GM19351 (cell line): ENCODE results near the gene ZBTB34.
A peak's percentile ranks its signal among the peaks of the same experiment; 100 is the strongest.

ENCODE experiments used
- ATAC-seq: cut with Tn5 transposase; IDR thresholded peaks from one replicate; pipeline ENCODE4 v1.9.1; 2021; ENCODE audit warnings: mild to moderate bottlenecking, moderate library complexity; ENCODE audit not compliant: unreplicated experiment

ZBTB34 gene

GRCh38 chr9:126842977-126843799, 17.3 kb upstream of the ZBTB34 start:
- no peak for ATAC-seq

- no peak for ATAC-seq
Measured at GRCh38 chr9:126844085-126844484, 16.4 kb upstream of the ZBTB34 start.

- ATAC-seq: no peak
Measured at GRCh38 chr9:126847051-126847450, 13.4 kb upstream of the ZBTB34 start.

GRCh38 chr9:126849591-126850225, 10.7 kb upstream of the ZBTB34 start:
- ATAC-seq: no peak

- ATAC-seq: no peak
Measured at GRCh38 chr9:126851286-126851880, 9.1 kb upstream of the ZBTB34 start.

GRCh38 chr9:126852086-126852688, 8.3 kb upstream of the ZBTB34 start:
- no peak for ATAC-seq

- no peak for ATAC-seq
Measured at GRCh38 chr9:126853667-126854066, 6.8 kb upstream of the ZBTB34 start.

GRCh38 chr9:126854734-126855133, 5.7 kb upstream of the ZBTB34 start:
- ATAC-seq: no peak

- ATAC-seq: no peak
Measured at GRCh38 chr9:126856326-126856877, 4.0 kb upstream of the ZBTB34 start.

GRCh38 chr9:126857261-126857960, 3.0 kb upstream of the ZBTB34 start:
- no peak for ATAC-seq

GRCh38 chr9:126859111-126859510, 1.3 kb upstream of the ZBTB34 start:
- no peak for ATAC-seq

GRCh38 chr9:126860757-126861466, 473 bp downstream of the ZBTB34 start:
- peak; percentile 27 for ATAC-seq

- no peak for ATAC-seq
Measured at GRCh38 chr9:126861707-126862103, 1.3 kb downstream of the ZBTB34 start.

GRCh38 chr9:126862104-126862761, 1.8 kb downstream of the ZBTB34 start:
- no peak for ATAC-seq

- no peak for ATAC-seq
Measured at GRCh38 chr9:126864771-126865170, 4.3 kb downstream of the ZBTB34 start.

GRCh38 chr9:126869368-126869767, 8.9 kb downstream of the ZBTB34 start:
- no peak for ATAC-seq

GRCh38 chr9:126872516-126872915, 12.1 kb downstream of the ZBTB34 start:
- ATAC-seq: no peak

GRCh38 chr9:126874546-126875314, 14.3 kb downstream of the ZBTB34 start:
- no peak for ATAC-seq
